Mucosa of rectum (tissue), 2 donors: Measurements from ENCODE around the gene LRP2.

ENCODE experiments used
- H3K27ac ChIP-seq, 2 donors: one replicate each; pipeline ENCODE4 v1.7.0; 2013; ENCODE audit warnings: inconsistent platforms in 2 of 2, low read depth in 2 of 2, low read length in 2 of 2
- H3K27me3 ChIP-seq, 2 donors: one replicate each; pipeline ENCODE4 v1.7.0; 2013; ENCODE audit warnings: low read length in 2 of 2; ENCODE audit not compliant: control insufficient read depth in 2 of 2, insufficient read depth in 2 of 2
- H3K36me3 ChIP-seq, 2 donors: one replicate each; pipeline ENCODE4 v1.7.0; 2013; ENCODE audit warnings: low read length in 2 of 2; ENCODE audit not compliant: control insufficient read depth in 2 of 2, insufficient read depth in 2 of 2
- H3K4me1 ChIP-seq, 2 donors: one replicate each; pipeline ENCODE4 v1.7.0; 2013; ENCODE audit warnings: low read length in 2 of 2, mild to moderate bottlenecking in 1 of 2; ENCODE audit not compliant: control insufficient read depth in 2 of 2, insufficient read depth in 2 of 2
- H3K4me3 ChIP-seq, 2 donors: one replicate each; pipeline ENCODE4 v1.7.0; 2013; ENCODE audit warnings: low read length in 2 of 2
- H3K9ac ChIP-seq, 2 donors: one replicate each; pipeline ENCODE4 v1.7.0; 2013; ENCODE audit warnings: low read length in 2 of 2, low read depth in 1 of 2, mild to moderate bottlenecking in 1 of 2
- H3K9me3 ChIP-seq, 2 donors: one replicate each; pipeline ENCODE4 v1.7.0; 2013; ENCODE audit warnings: low read length in 2 of 2; ENCODE audit not compliant: control insufficient read depth in 2 of 2
- donor health status: healthy.
- donor health status: Normal muscosa, but diverticular disease.

Gene LRP2

DNA sequence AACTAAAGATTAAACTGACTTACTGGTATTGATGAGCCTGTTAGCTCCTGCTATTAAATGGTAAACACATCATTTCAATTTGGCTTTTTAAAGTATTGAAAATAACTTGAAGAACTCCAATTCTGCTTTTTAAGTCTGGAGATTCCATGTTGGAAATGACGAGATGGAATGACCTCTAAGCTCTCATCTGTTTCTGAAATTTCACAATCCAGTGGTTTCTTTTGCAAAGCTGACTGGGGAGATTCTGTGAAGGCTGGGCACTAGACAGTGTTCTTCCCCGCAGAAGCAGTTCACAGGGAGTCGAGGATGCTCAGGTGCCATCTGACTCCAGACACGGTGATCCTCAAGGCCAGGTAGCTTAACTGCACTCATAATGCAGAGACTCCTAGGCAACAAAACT lies 248.3 kb downstream of the LRP2 start:
- H3K36me3 ChIP-seq = no peaks in the 10 kb centered on the region
- no peak overlapping the region for H3K9ac ChIP-seq
- H3K27me3 ChIP-seq = no peaks in the 10 kb centered on the region
- no peak overlapping the region for H3K4me3 ChIP-seq
- H3K9me3 ChIP-seq = no peaks in the 10 kb centered on the region
- H3K4me1 ChIP-seq = peaks cover 0 to 3% of the 10 kb centered on the region in 2 donors
- no peak overlapping the region for H3K27ac ChIP-seq

DNA sequence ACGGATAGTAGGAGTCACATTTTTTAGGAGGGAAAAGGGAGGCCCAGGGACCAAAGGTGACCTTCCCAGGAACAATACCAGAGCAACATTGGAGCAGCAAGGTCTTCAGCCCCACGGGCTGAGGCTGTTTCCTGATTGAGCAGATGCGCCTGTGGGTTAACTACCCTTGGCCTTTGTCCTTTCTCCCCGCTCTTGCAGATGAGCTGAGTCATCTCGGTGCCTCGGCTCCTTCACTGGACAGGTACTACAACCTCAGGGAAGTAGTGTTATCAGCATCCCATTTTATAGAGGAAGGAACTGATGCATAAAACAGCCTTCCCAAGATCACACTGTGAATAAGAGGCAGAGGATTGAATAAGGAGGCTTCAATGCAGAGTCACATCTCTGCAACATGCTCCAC lies 249.5 kb downstream of the LRP2 start:
- no peaks in the 10 kb centered on the region for H3K9me3 ChIP-seq
- H3K36me3 ChIP-seq = no peaks in the 10 kb centered on the region
- no peak overlapping the region for H3K4me3 ChIP-seq
- H3K9ac ChIP-seq = no peak overlapping the region
- peaks cover 0 to 6% of the 10 kb centered on the region in 2 donors for H3K4me1 ChIP-seq
- H3K27me3 ChIP-seq = no peaks in the 10 kb centered on the region
- no peak overlapping the region for H3K27ac ChIP-seq

DNA sequence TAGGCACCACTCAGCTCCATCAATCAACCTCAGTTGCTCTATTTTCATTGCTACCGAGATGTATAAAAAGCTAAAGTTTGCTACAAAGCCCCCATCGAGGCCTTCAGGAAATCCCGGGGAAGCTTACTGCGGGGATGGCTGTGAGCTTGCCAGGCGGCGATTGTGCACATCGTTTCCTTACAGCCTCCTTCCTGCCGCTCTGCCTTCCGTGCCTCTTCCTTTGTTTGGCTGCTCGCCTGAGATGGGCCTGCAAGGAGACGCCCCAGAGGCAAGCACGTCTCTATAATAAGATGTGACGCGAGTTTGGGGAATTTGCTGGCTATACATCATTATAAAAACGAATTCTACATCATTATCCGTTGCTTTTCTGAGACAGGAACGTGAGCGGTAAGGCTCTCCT lies 251.4 kb downstream of the LRP2 start:
- H3K9me3 ChIP-seq = no peaks in the 10 kb centered on the region
- no peaks in the 10 kb centered on the region for H3K27me3 ChIP-seq
- no peak overlapping the region for H3K4me3 ChIP-seq
- no peak overlapping the region for H3K27ac ChIP-seq
- H3K4me1 ChIP-seq = peaks cover 0 to 9% of the 10 kb centered on the region in 2 donors
- no peak overlapping the region for H3K9ac ChIP-seq
- no peaks in the 10 kb centered on the region for H3K36me3 ChIP-seq

DNA sequence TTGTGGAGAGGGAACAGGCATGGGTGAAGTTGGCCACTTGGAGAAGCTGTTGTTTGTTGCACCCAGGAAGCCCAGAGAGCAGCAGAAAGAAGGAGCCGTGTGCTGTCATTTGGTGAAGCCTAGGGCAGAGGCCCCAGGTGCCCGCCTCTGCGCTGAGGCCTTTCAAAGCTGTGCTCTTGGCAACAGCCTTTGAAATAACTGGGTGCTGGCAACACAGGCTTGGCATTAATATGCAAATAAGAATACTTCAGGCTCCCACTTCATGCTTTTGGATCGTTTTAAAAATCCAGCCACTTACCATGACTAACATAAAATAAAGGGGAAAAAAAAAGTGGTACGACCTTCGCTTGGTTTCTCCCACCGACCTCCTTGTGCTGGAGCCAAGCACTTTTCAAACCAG lies 251.9 kb downstream of the LRP2 start:
- peaks cover 0 to 9% of the 10 kb centered on the region in 2 donors for H3K4me1 ChIP-seq
- no peaks in the 10 kb centered on the region for H3K9me3 ChIP-seq
- no peak overlapping the region for H3K27ac ChIP-seq
- no peak overlapping the region for H3K9ac ChIP-seq
- H3K36me3 ChIP-seq = no peaks in the 10 kb centered on the region
- H3K4me3 ChIP-seq = no peak overlapping the region
- H3K27me3 ChIP-seq = no peaks in the 10 kb centered on the region

DNA sequence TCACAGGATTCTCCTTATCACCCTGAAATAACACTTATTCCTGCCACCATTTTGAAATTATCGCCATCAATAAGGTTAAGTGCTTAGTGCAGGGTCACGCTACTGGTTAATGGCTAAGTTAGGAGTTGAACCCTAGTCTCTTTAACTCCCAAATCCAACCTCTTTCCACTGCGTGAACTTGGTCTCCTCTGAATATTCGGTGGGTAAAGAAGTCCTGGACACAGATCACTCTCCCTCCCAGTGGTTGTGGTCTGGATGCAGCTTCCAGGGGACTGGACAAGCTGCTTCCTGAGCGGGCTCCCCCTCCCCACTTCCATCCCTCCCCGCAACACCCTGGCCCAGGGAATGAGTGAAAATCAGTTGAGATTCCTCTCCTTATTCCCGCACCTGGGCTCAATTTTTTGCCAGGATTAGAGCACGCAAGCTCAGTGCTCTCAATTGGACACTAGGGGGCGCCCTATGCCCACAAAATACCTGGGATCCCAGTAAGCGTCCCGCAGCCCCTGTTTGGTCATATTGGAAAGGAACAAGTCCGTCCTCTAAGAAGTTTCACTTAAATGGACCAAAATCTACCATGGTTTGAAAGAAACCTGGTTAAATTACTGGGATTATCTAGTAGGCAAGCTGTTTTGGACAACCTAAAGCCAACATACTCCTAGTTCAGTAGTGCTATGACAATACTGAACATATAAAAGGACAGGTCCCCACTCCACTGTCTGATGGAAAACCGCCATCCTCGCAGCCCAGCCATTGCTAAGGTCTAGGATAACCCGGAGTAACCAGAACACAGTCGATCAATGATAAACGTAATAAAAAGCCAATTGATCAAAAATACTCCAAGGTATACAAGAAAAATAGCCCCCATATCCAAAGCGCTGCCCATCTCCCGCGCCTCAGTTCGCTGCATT lies 252.6 kb downstream of the LRP2 start:
- H3K4me3 ChIP-seq = no peak overlapping the region
- peaks cover 0 to 9% of the 10 kb centered on the region in 2 donors for H3K4me1 ChIP-seq
- no peaks in the 10 kb centered on the region for H3K36me3 ChIP-seq
- no peaks in the 10 kb centered on the region for H3K27me3 ChIP-seq
- H3K9ac ChIP-seq = no peak overlapping the region
- no peak overlapping the region for H3K27ac ChIP-seq
- H3K9me3 ChIP-seq = no peaks in the 10 kb centered on the region

DNA sequence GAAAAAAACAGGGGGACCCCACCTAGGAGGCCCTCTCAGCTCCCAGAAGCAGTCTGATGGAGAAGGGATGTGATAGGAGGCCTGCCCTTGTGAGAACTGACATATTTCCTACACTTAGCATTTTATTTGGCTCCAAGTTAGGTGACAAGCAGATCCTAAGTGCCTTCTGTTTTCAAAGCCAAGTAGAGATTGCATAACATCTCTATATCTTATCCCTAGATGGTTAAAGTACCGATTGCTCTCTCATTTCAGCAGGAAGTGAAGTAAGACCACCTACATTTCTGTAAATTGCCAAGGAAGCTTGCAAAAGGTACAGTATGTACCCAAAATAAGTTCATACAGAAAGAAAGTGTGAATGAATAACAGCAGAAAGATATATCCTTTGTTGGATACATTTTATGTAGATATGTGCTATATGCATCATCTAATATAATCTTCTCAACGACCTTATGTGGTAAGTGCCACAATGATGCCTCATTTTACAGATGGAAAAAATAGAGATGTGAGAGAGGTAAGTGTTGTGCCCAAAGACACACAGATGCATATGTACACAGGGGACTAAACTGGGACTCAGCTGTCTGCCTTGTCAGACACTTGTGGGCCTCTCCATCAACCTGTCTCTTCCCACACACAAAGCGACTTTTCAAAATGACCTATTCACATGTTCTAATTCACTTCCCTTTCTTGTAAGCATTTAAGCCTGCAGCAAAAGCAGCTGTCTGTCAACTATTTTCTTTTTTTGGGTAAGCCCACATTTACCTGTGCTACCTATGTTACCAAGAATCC lies 254.0 kb downstream of the LRP2 start:
- no peaks in the 10 kb centered on the region for H3K9me3 ChIP-seq
- H3K36me3 ChIP-seq = no peaks in the 10 kb centered on the region
- H3K27me3 ChIP-seq = no peaks in the 10 kb centered on the region
- H3K4me1 ChIP-seq = peaks cover 0 to 9% of the 10 kb centered on the region in 2 donors
- H3K4me3 ChIP-seq = no peak overlapping the region
- no peak overlapping the region for H3K9ac ChIP-seq
- H3K27ac ChIP-seq = peak overlapping the region in 1 of 2 donors; percentile 33

DNA sequence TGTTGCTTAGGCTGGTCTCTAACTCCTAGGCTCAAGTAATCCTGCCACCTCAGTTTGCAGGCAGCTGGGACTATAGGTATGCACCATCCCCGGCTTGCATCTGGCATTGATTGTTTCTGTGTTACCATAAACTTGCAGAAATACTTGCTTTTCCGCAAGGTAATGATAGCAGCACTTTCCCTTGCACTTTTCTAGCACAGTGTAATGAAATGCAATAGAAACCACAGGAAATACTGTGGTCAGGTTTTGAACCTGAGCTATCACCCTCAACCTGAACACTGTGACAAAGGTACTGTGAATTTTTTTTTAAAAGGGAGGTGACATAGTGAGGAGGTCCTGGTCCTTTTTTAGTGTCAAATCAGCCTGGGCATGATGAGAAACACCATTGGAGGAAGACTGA lies 254.7 kb downstream of the LRP2 start:
- no peak overlapping the region for H3K9ac ChIP-seq
- no peaks in the 10 kb centered on the region for H3K36me3 ChIP-seq
- H3K9me3 ChIP-seq = no peaks in the 10 kb centered on the region
- peaks cover 0 to 9% of the 10 kb centered on the region in 2 donors for H3K4me1 ChIP-seq
- H3K27ac ChIP-seq = peak overlapping the region in 1 of 2 donors; percentile 33
- H3K4me3 ChIP-seq = no peak overlapping the region
- no peaks in the 10 kb centered on the region for H3K27me3 ChIP-seq

DNA sequence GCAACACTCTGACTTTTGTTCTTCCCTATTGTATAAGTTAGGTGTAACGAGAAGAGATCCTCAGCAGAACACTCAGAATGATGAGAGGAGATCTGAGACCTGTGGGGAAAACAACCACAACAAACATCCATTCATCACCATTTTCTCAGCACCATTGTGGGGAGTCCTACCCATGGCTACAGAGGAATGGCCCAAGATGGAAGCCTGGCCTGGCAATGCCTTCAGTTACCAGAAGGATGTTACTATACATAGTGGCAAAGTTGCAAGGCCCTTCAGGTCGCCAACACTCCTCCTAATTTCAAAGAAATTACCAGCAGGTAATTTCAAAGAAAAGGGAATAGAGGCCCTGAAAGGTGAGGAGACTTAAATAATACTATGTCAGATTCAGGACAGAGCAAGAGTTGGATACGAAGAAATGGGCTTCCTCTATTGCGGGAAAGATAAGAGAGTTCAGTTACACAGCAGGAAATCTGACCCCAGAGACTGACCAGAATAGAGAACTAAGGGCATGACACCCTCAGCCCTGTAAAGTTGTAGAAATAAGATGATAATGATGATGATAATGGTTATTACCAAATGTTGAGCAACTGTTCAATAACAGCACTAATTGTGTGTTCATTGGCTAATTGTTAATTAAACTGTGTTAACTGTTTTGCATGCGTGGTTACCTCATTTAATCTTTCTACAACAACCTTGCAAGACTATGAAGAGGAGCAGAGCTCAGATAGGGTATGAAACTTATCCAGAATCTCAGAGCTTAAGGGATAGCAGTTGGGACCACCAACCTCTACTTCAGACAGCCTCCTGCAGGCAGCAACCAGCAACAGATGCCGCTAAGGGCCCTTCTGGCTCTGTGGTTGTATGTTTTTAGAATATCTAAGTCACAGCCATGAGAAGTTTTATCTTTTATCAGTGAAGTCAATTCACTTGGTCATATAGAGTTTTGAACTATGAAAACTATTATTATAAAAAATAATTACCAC lies 255.5 kb downstream of the LRP2 start:
- Histone ChIP-seq H3K9me3 (no peaks in the 10 kb centered on the region), H3K27ac (no peak overlapping the region), H3K9ac (no peak overlapping the region), H3K36me3 (no peaks in the 10 kb centered on the region), H3K4me1 (peaks cover 0 to 9% of the 10 kb centered on the region in 2 donors), H3K27me3 (no peaks in the 10 kb centered on the region), H3K4me3 (no peak overlapping the region)

DNA sequence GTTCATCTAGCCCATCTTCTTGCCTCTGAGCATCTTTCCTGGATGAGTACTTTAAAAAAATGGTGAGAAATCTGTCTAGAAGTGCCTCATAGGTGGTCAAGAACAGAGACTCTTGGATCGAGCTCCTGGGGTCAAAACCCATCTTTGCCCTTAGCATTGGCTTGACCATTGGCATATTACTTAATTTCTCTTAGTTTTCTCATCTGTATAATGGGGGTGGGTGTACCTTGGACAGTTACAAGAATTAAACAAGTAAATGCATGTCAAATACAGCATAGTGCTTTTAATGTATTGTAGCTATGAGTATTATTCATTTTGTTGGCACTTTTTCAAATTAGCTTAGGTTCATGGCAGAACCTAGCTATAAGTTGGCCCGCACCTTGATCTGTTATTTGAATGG lies 256.2 kb downstream of the LRP2 start:
- no peak overlapping the region for H3K27ac ChIP-seq
- H3K9ac ChIP-seq = no peak overlapping the region
- H3K4me1 ChIP-seq = peaks cover 0 to 9% of the 10 kb centered on the region in 2 donors
- H3K27me3 ChIP-seq = no peaks in the 10 kb centered on the region
- no peak overlapping the region for H3K4me3 ChIP-seq
- H3K36me3 ChIP-seq = no peaks in the 10 kb centered on the region
- no peaks in the 10 kb centered on the region for H3K9me3 ChIP-seq
